ENCODE measurements around the gene PRAMEF1. TPM values are rescaled to one million over a fixed set of nuclear protein-coding genes. Genes with fewer than 3 reads are reported as not detected.
"Not testable (repeated sequence)": the region's sequence is repeated elsewhere in the genome, so short reads cannot be mapped to it uniquely, and the experiment has no call there.

PRAMEF1 gene
- not detected in 2 replicates for polyA plus RNA-seq (2013)

- not testable (repeated sequence) for H3K79me1 ChIP-seq (ENCODE audit: low read length); H3K27me3 ChIP-seq (ENCODE audit: insufficient read depth, low read length); H3K79me2 ChIP-seq (ENCODE audit: control insufficient read depth, insufficient read depth, low read length, poor library complexity); H4K12ac ChIP-seq (ENCODE audit: low read depth, low read length); H3K9ac ChIP-seq (ENCODE audit: low read length); H3K4me2 ChIP-seq (ENCODE audit: low read length); H4K91ac ChIP-seq (ENCODE audit: low read depth, low read length); H3K4me1 ChIP-seq (ENCODE audit: control insufficient read depth in 1 of 2, insufficient read depth in 2 of 2, low read length in 2 of 2); H3K4me3 ChIP-seq (ENCODE audit: low read depth, low read length); H3K36me3 ChIP-seq (ENCODE audit: control insufficient read depth in 1 of 2, insufficient read depth in 2 of 2, low read length in 2 of 2); H3K9me3 ChIP-seq (ENCODE audit: insufficient read depth, low read depth, low read length); H4K8ac ChIP-seq (ENCODE audit: low read depth, low read length); H3K4ac ChIP-seq (ENCODE audit: low read depth, low read length); H2AFZ ChIP-seq (ENCODE audit: insufficient read depth, low read length, poor library complexity); H2BK5ac ChIP-seq (ENCODE audit: low read depth, low read length, poor library complexity); H3K27ac ChIP-seq (ENCODE audit: low read depth, low read length); H2BK120ac ChIP-seq (ENCODE audit: insufficient read depth, low read length, poor library complexity); H3K14ac ChIP-seq (ENCODE audit: low read length); H2AK5ac ChIP-seq (ENCODE audit: low read length); DNase-seq; H2BK12ac ChIP-seq (ENCODE audit: low read length); H3K23ac ChIP-seq (ENCODE audit: low read length); H3K18ac ChIP-seq (ENCODE audit: low read length)
- WGBS (ENCODE audit: extremely low coverage, insufficient coverage, insufficient read length), result no CpG with 5 or more reads among the region's 5 CpGs
Measured at GRCh38 chr1:12791097-12791496, at the start of gene PRAMEF1. TSS of gene PRAMEF1 (plus strand) at chr1:12791397. CDS start at chr1:12793228, 1,831 bp downstream.

GRCh38 chr1:12741946-12742345 is 49.3 kb upstream of the PRAMEF1 start:
- Histone ChIP-seq H3K9ac (ENCODE audit: low read length) (no peak overlapping the region), H4K12ac (ENCODE audit: low read depth, low read length) (no peak overlapping the region), H2AK5ac (ENCODE audit: low read length) (no peak overlapping the region), H2BK12ac (ENCODE audit: low read length) (no peak overlapping the region), H3K14ac (ENCODE audit: low read length) (no peak overlapping the region), H3K4me3 (ENCODE audit: low read depth, low read length) (no peak overlapping the region), H3K4me1 (ENCODE audit: control insufficient read depth in 1 of 2, insufficient read depth in 2 of 2, low read length in 2 of 2) (no peaks in the 10 kb centered on the region), H4K8ac (ENCODE audit: low read depth, low read length) (no peak overlapping the region), H3K36me3 (ENCODE audit: control insufficient read depth in 1 of 2, insufficient read depth in 2 of 2, low read length in 2 of 2) (no peaks in the 10 kb centered on the region), H3K27ac (ENCODE audit: low read depth, low read length) (no peak overlapping the region), H3K23ac (ENCODE audit: low read length) (no peak overlapping the region), H4K91ac (ENCODE audit: low read depth, low read length) (no peak overlapping the region), H2AFZ (ENCODE audit: insufficient read depth, low read length, poor library complexity) (no peak overlapping the region), H2BK120ac (ENCODE audit: insufficient read depth, low read length, poor library complexity) (no peak overlapping the region), H3K27me3 (ENCODE audit: insufficient read depth, low read length) (no peaks in the 10 kb centered on the region), H3K18ac (ENCODE audit: low read length) (no peak overlapping the region), H3K4me2 (ENCODE audit: low read length) (no peak overlapping the region), H2BK5ac (ENCODE audit: low read depth, low read length, poor library complexity) (no peak overlapping the region), H3K9me3 (ENCODE audit: insufficient read depth, low read depth, low read length) (peaks cover 1% of the 10 kb centered on the region), H3K79me1 (ENCODE audit: low read length) (no peaks in the 10 kb centered on the region), H3K79me2 (ENCODE audit: control insufficient read depth, insufficient read depth, low read length, poor library complexity) (no peaks in the 10 kb centered on the region), H3K4ac (ENCODE audit: low read depth, low read length) (no peak overlapping the region)
- no CpG with 5 or more reads among the region's 3 CpGs for WGBS (ENCODE audit: extremely low coverage, insufficient coverage, insufficient read length)
- no peak for DNase-seq

GRCh38 chr1:12745126-12745991 is 45.8 kb upstream of the PRAMEF1 start:
- Histone ChIP-seq H4K12ac (ENCODE audit: low read depth, low read length) (no peak overlapping the region), H2BK120ac (ENCODE audit: insufficient read depth, low read length, poor library complexity) (no peak overlapping the region), H3K36me3 (ENCODE audit: control insufficient read depth in 1 of 2, insufficient read depth in 2 of 2, low read length in 2 of 2) (no peaks in the 10 kb centered on the region), H3K4me3 (ENCODE audit: low read depth, low read length) (no peak overlapping the region), H4K91ac (ENCODE audit: low read depth, low read length) (no peak overlapping the region), H3K14ac (ENCODE audit: low read length) (no peak overlapping the region), H2AK5ac (ENCODE audit: low read length) (no peak overlapping the region), H4K8ac (ENCODE audit: low read depth, low read length) (no peak overlapping the region), H3K18ac (ENCODE audit: low read length) (no peak overlapping the region), H3K4me2 (ENCODE audit: low read length) (no peak overlapping the region), H3K4me1 (ENCODE audit: control insufficient read depth in 1 of 2, insufficient read depth in 2 of 2, low read length in 2 of 2) (no peaks in the 10 kb centered on the region), H2AFZ (ENCODE audit: insufficient read depth, low read length, poor library complexity) (no peak overlapping the region), H3K27me3 (ENCODE audit: insufficient read depth, low read length) (no peaks in the 10 kb centered on the region), H3K79me2 (ENCODE audit: control insufficient read depth, insufficient read depth, low read length, poor library complexity) (no peaks in the 10 kb centered on the region), H3K4ac (ENCODE audit: low read depth, low read length) (no peak overlapping the region), H2BK5ac (ENCODE audit: low read depth, low read length, poor library complexity) (no peak overlapping the region), H3K9ac (ENCODE audit: low read length) (no peak overlapping the region), H2BK12ac (ENCODE audit: low read length) (no peak overlapping the region), H3K79me1 (ENCODE audit: low read length) (no peaks in the 10 kb centered on the region), H3K23ac (ENCODE audit: low read length) (no peak overlapping the region), H3K27ac (ENCODE audit: low read depth, low read length) (no peak overlapping the region), H3K9me3 (ENCODE audit: insufficient read depth, low read depth, low read length) (peaks cover 3% of the 10 kb centered on the region)
- WGBS (ENCODE audit: extremely low coverage, insufficient coverage, insufficient read length), result no CpG with 5 or more reads among the region's 3 CpGs
- DNase-seq, result no peak

GRCh38 chr1:12745992-12746323 is 45.2 kb upstream of the PRAMEF1 start, which contains the start of gene CFAP107:
TSS of gene CFAP107 (plus strand) at chr1:12746200. CDS start at chr1:12746431, 231 bp downstream.
- WGBS (ENCODE audit: extremely low coverage, insufficient coverage, insufficient read length), result no CpG with 5 or more reads among the region's 2 CpGs
- H2BK12ac ChIP-seq (ENCODE audit: low read length), result no peak within 1 kb of the TSS
- H3K18ac ChIP-seq (ENCODE audit: low read length), result no peak within 1 kb of the TSS
- H3K23ac ChIP-seq (ENCODE audit: low read length), result no peak within 1 kb of the TSS
- no peak within 1 kb of the TSS for H4K12ac ChIP-seq (ENCODE audit: low read depth, low read length)
- H3K4me1 ChIP-seq (ENCODE audit: control insufficient read depth in 1 of 2, insufficient read depth in 2 of 2, low read length in 2 of 2), result no peaks in the 10 kb centered on the region
- H3K27ac ChIP-seq (ENCODE audit: low read depth, low read length), result no peak within 1 kb of the TSS
- no peak within 1 kb of the TSS for H3K4ac ChIP-seq (ENCODE audit: low read depth, low read length)
- no peak within 1 kb of the TSS for H2BK120ac ChIP-seq (ENCODE audit: insufficient read depth, low read length, poor library complexity)
- no peak within 1 kb of the TSS for H2AK5ac ChIP-seq (ENCODE audit: low read length)
- no peak within 1 kb of the TSS for H2BK5ac ChIP-seq (ENCODE audit: low read depth, low read length, poor library complexity)
- no peak within 1 kb of the TSS for H4K91ac ChIP-seq (ENCODE audit: low read depth, low read length)
- H4K8ac ChIP-seq (ENCODE audit: low read depth, low read length), result no peak within 1 kb of the TSS
- no peak for DNase-seq
- H3K14ac ChIP-seq (ENCODE audit: low read length), result no peak within 1 kb of the TSS
- H3K27me3 ChIP-seq (ENCODE audit: insufficient read depth, low read length), result no peaks in the 10 kb centered on the region
- H2AFZ ChIP-seq (ENCODE audit: insufficient read depth, low read length, poor library complexity), result no peak within 1 kb of the TSS
- H3K4me2 ChIP-seq (ENCODE audit: low read length), result no peak within 1 kb of the TSS
- H3K9ac ChIP-seq (ENCODE audit: low read length), result no peak within 1 kb of the TSS
- no peaks in the 10 kb centered on the region for H3K36me3 ChIP-seq (ENCODE audit: control insufficient read depth in 1 of 2, insufficient read depth in 2 of 2, low read length in 2 of 2)
- peaks cover 3% of the 10 kb centered on the region for H3K9me3 ChIP-seq (ENCODE audit: insufficient read depth, low read depth, low read length)
- H3K79me1 ChIP-seq (ENCODE audit: low read length), result no peaks in the 10 kb centered on the region
- no peak within 1 kb of the TSS for H3K4me3 ChIP-seq (ENCODE audit: low read depth, low read length)
- no peaks in the 10 kb centered on the region for H3K79me2 ChIP-seq (ENCODE audit: control insufficient read depth, insufficient read depth, low read length, poor library complexity)
